ENCODE results near the gene DST.

DST gene

DNA sequence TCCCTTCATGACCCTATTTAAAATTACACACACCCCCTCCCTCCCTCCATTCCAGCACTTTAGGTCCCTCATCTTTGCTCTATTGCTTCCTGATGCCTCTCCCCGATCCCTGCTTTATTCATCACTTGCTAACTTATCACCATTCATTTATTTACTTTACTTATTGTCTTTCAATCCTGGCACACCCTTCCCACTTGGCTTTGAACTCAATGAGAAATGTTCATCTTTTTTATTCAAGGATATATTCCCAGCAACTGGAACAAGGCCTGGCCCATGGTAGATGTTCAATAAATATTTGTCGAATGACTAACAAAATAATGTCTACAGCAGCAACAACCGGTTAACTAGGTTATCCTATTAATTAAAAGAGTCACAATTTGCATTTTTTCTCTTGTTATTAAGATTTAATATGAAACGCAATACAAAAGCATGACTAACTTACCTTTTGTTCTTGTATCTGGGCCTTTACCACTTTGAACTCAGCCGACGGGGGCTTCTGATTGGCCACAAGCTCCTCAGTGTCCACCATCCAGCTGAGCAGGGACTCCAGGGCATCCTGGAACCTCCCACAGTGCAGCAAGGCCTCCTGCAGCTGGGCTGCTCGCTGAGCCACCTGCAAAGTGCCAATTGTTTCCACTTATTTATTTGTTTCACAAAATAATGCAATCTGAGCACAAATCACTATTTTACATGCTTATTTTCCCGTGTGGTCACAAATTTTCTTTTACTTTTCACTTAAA, 107.8 kb downstream of the DST start:
- POLR2A ChIA-PET = no interaction called here
- DNase-seq (ENCODE audit: extremely low spot score) = no peak
- TF ChIP-seq, protein P1, sequence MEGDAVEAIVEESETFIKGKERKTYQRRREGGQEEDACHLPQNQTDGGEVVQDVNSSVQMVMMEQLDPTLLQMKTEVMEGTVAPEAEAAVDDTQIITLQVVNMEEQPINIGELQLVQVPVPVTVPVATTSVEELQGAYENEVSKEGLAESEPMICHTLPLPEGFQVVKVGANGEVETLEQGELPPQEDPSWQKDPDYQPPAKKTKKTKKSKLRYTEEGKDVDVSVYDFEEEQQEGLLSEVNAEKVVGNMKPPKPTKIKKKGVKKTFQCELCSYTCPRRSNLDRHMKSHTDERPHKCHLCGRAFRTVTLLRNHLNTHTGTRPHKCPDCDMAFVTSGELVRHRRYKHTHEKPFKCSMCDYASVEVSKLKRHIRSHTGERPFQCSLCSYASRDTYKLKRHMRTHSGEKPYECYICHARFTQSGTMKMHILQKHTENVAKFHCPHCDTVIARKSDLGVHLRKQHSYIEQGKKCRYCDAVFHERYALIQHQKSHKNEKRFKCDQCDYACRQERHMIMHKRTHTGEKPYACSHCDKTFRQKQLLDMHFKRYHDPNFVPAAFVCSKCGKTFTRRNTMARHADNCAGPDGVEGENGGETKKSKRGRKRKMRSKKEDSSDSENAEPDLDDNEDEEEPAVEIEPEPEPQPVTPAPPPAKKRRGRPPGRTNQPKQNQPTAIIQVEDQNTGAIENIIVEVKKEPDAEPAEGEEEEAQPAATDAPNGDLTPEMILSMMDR (IDR thresholded peaks at IDR 0.05; ENCODE audit: control extremely low read depth, extremely low read depth, low read depth, missing control alignments) = no peak
- CTCF ChIA-PET = interaction anchor here (1.0 to 2.1 kb wide), 2 partner anchors 8 to 10 kb away, joined by 4 read pairs; no protein-coding TSS in a partner anchor

DNA sequence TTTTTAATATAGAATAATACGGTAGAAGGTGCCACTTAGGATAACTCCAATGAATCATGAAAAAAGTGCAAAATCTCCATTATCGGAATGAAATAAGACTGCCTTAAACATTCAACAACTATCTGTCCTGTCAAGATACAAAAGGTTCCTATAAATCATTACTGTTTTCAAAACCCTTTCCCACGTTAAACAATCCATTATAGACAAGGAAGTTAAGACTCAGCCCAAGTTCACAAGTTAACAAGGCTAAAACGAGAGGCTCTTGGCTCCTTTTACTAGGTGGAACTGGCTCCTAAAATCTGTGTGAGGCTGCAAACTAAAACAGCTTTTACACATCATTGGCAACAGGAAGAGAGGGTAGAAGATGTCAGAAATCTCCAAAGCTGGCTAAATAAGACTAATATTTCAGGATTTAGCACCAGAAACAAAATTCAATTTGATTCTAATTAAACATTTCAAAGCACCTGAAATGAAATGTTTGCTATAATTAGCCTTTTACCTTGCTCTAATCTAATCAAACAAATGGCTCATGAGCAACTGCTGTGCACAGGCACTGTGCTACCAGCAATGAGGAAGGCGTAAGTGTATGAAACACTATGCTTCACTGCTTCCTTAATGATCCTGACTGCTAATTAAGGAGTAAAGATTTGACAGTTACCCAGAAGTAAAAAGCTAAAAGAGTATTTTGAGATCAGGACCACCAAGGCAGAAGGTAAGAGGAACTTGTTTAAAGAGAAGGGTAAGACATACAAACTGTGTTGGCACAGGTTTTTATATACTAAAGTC, 109.7 kb downstream of the DST start:
- DNase-seq (ENCODE audit: extremely low spot score) = no peak
- ChIA-PET CTCF (interaction anchor here (1.2 to 2.5 kb wide), 2 partner anchors 9 to 12 kb away, joined by 4 to 23 read pairs; no protein-coding TSS in a partner anchor), POLR2A (no interaction called here)
- TF ChIP-seq, protein P1 (IDR thresholded peaks at IDR 0.05; ENCODE audit: control extremely low read depth, extremely low read depth, low read depth, missing control alignments) = no peak

DNA sequence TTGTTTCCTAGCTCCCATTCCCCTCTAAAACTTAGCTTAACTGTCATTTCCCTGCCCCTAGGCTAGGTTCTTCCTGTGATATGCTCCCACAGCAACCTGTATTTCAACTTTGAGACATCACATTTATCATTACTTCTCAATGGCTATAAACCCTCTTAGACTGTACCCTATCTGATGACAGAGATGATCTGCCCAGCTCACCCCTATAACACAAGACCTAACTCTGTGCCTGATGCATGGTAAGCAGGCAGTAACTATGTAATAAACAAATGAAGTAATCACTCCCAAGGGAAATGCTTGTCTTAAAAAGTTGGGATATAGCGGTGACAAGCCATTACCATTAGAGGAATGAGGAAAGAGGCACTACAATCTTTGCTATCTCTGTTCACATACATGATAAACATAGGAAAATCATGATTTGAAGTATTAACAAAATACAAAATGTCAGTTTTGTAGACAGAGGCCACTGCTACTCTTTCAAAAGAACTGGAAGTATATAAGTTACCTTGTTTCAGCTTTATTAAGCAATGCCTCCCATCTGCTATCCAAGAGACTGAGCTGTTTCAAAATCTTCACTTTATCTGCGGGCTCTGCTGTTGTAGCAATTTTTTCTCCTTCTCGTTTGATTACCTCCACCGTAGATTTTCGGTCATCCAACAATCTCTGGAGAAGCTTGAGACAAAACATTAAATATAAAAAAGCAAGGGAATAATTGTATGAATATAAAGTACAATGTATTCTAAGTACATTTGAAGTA, 110.7 kb downstream of the DST start:
- CTCF ChIA-PET = interaction anchor here (1.1 to 2.5 kb wide), 6 partner anchors 8 to 106 kb away, joined by 3 to 23 read pairs (median 4); no protein-coding TSS in a partner anchor
- TF ChIP-seq, protein P1 (IDR thresholded peaks at IDR 0.05; ENCODE audit: control extremely low read depth, extremely low read depth, low read depth, missing control alignments) = no peak
- no peak for DNase-seq (ENCODE audit: extremely low spot score)
- POLR2A ChIA-PET = interaction anchor here (0.9 kb wide), 1 partner anchor 10 kb away, joined by 3 read pairs; no protein-coding TSS in a partner anchor

DNA sequence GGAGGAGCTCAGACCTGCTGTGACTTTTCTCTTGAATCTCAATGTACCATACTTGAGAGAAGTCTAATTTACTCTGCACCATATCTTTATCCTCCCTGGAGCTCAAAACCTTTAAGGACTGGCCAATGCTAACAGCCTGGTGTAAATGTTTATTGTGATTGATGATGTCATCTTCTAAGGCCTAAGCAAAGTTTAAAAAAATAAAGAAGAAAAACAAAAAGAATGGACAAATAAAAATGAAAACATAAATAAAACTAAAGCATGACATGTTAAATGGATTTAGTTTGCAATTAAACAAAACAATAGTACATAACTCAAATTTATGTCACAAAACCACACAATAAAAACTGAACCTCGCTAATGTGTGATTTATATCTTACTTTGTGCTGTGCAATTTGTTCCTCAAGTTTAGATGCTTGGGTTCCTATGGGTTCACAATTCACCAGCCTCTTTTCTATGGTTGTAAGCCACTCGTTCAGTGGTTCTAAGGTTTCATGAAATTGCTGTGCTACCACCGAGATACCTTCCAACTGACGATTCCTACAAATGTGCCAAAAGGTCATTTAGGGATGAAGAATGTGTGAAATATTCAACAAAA, 113.0 kb downstream of the DST start:
- TF ChIP-seq, protein P1 (IDR thresholded peaks at IDR 0.05; ENCODE audit: control extremely low read depth, extremely low read depth, low read depth, missing control alignments) = no peak
- no peak for DNase-seq (ENCODE audit: extremely low spot score)
- POLR2A ChIA-PET = no interaction called here
- CTCF ChIA-PET = no interaction called here

DNA sequence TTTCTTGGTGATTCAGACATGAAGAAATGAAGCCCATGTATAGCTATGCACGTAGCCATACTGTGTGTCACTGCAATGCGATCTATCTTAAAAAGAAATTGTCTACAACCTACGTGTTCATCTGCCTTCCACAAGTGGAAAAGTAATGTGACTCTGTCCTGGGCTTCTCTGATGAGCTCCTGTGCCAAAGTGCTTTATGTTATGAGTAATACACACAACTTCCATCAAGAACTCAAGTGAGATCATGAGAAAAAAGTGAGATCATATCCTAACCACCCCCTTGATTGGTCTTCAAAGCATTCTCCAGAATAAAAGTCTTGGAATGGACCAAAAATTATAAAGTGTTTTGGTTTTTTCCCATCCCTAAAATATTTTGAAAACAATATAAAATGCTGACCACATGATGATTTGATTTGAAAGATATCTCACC, 114.3 kb downstream of the DST start:
- TF ChIP-seq, protein P1 (IDR thresholded peaks at IDR 0.05; ENCODE audit: control extremely low read depth, extremely low read depth, low read depth, missing control alignments) = no peak
- CTCF ChIA-PET = interaction anchor here (0.9 to 2.0 kb wide), 6 partner anchors 9 to 67 kb away, joined by 3 to 13 read pairs (median 4); no protein-coding TSS in a partner anchor
- DNase-seq (ENCODE audit: extremely low spot score) = no peak
- POLR2A ChIA-PET = no interaction called here
